Immature natural killer cell (primary cell): ENCODE results near the gene APOA1. TPM values are rescaled to one million over a fixed set of nuclear protein-coding genes. Genes with fewer than 3 reads are reported as not detected.

Experiments
- DNase-seq, 3 donors: peaks; one replicate each; pipeline ENCODE4 v3.0.0; 2022; ENCODE audit warnings: mixed read lengths in 1 of 3
- H3K27ac Mint-ChIP-seq, 6 donors: one replicate each; pipeline ENCODE4 v1.8.0; 2020; ENCODE audit warnings: mixed read lengths in 6 of 6, mild to moderate bottlenecking in 5 of 6, inconsistent platforms in 4 of 6, moderate library complexity in 3 of 6
- H3K27me3 Mint-ChIP-seq, 3 donors: one replicate each; pipeline ENCODE4 v1.8.0; 2020 to 2021; ENCODE audit warnings: low read depth in 3 of 3, mild to moderate bottlenecking in 3 of 3, mixed read lengths in 3 of 3, moderate library complexity in 3 of 3, inconsistent platforms in 1 of 3
- H3K36me3 Mint-ChIP-seq, 3 donors: one replicate each; pipeline ENCODE4 v1.8.0; 2020; ENCODE audit warnings: mixed read lengths in 3 of 3, inconsistent platforms in 2 of 3, mild to moderate bottlenecking in 2 of 3
- H3K4me1 Mint-ChIP-seq, 2 donors: one replicate each; pipeline ENCODE4 v1.8.0; 2020; ENCODE audit warnings: inconsistent platforms in 2 of 2, mild to moderate bottlenecking in 2 of 2, mixed read lengths in 2 of 2, moderate library complexity in 1 of 2
- H3K4me3 Mint-ChIP-seq, 5 donors: one replicate each; pipeline ENCODE4 v1.8.0; 2020; ENCODE audit warnings: mild to moderate bottlenecking in 5 of 5, mixed read lengths in 5 of 5, inconsistent platforms in 3 of 5, moderate library complexity in 3 of 5
- H3K9me3 Mint-ChIP-seq, 6 donors: one replicate each; pipeline ENCODE4 v1.8.0; 2020; ENCODE audit warnings: mild to moderate bottlenecking in 6 of 6, mixed read lengths in 6 of 6, inconsistent platforms in 4 of 6, moderate library complexity in 3 of 6
- polyA plus RNA-seq, 3 donors: library from polyadenylated mRNA; unstranded; fragments of 300-500 nt; fragmentation: Illumina TruSeq; gene quantifications; one replicate each; pipeline ENCODE4 v1.2.3, GENCODE V29; 2021

Gene APOA1
- polyA plus RNA-seq, 3 donors from 2014 or later: 0.42 to 0.53 TPM; not detected in 1

GRCh38 chr11:116852261-116853031, 15.0 kb upstream of the APOA1 start:
- Mint-ChIP-seq H3K27ac (peak overlapping the region; percentile 89 to 95 (median 92)), H3K4me3 (peak overlapping the region; percentile 73 to 94 (median 81)), H3K27me3 (peaks cover 0 to 4% (median 2%) of the 10 kb centered on the region in 3 donors), H3K9me3 (no peaks in the 10 kb centered on the region), H3K36me3 (peaks cover 15 to 17% (median 16%) of the 10 kb centered on the region in 3 donors), H3K4me1 (peaks cover 74 to 79% of the 10 kb centered on the region in 2 donors)
- DNase-seq: no peak

GRCh38 chr11:116851626-116852025, 14.2 kb upstream of the APOA1 start:
- Mint-ChIP-seq H3K36me3 (peaks cover 17 to 18% (median 18%) of the 10 kb centered on the region in 3 donors), H3K9me3 (no peaks in the 10 kb centered on the region), H3K4me3 (peak overlapping the region; percentile 73 to 94 (median 81)), H3K4me1 (peaks cover 71 to 72% of the 10 kb centered on the region in 2 donors), H3K27me3 (peaks cover 0 to 4% (median 2%) of the 10 kb centered on the region in 3 donors), H3K27ac (peak overlapping the region; percentile 89 to 95 (median 92))
- peak; percentile 62 to 72 (median 65) for DNase-seq

GRCh38 chr11:116849486-116849885, 12.1 kb upstream of the APOA1 start:
- Mint-ChIP-seq H3K27me3 (peaks cover 0 to 4% (median 0%) of the 10 kb centered on the region in 3 donors), H3K36me3 (peaks cover 27 to 36% (median 33%) of the 10 kb centered on the region in 3 donors), H3K4me1 (peaks cover 50 to 52% of the 10 kb centered on the region in 2 donors), H3K9me3 (no peaks in the 10 kb centered on the region), H3K4me3 (no peak overlapping the region), H3K27ac (peak overlapping the region in 2 of 6 donors; percentile 60 to 95)
- no peak for DNase-seq

DNA sequence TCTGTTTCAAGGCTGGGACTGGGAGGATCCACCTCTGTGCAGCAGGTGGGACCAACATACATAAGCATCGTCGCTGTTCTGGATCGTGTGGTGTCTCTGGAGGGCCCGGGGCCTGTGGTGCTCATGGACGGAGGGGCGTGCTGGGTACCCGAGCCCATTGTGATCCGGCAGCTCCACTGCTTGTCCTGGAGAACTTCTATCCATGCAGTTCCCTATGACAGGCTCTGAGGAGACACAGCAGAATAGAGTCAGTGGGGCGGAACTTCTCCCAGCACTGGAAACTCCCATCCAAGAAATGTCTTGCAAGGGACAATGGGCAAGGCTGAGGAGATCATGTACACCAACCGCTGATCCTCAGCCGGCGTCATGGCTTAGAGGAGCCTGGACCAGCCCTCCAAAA, 11.6 kb upstream of the APOA1 start:
- Mint-ChIP-seq H3K36me3 (peaks cover 27 to 36% (median 33%) of the 10 kb centered on the region in 3 donors), H3K27me3 (peaks cover 0 to 4% (median 0%) of the 10 kb centered on the region in 3 donors), H3K4me1 (peaks cover 46 to 47% of the 10 kb centered on the region in 2 donors), H3K4me3 (no peak overlapping the region), H3K27ac (no peak overlapping the region), H3K9me3 (no peaks in the 10 kb centered on the region)
- no peak for DNase-seq

- Mint-ChIP-seq H3K4me1 (peaks cover 32 to 33% of the 10 kb centered on the region in 2 donors), H3K27ac (no peak overlapping the region)
Measured at GRCh38 chr11:116847612-116848011, 10.2 kb upstream of the APOA1 start.

GRCh38 chr11:116844722-116845121, 7.3 kb upstream of the APOA1 start:
- no peak for DNase-seq
- H3K4me3 Mint-ChIP-seq: no peak overlapping the region
- peaks cover 3 to 4% of the 10 kb centered on the region in 2 donors for H3K4me1 Mint-ChIP-seq
- H3K27me3 Mint-ChIP-seq: no peaks in the 10 kb centered on the region
- H3K36me3 Mint-ChIP-seq: peaks cover 24 to 39% (median 33%) of the 10 kb centered on the region in 3 donors
- peak overlapping the region in 1 of 6 donors; percentile 50 for H3K27ac Mint-ChIP-seq
- no peaks in the 10 kb centered on the region for H3K9me3 Mint-ChIP-seq

More at GRCh38 chr11:116847612-116848011, 10.2 kb upstream of the APOA1 start:
- peaks cover 0 to 4% (median 0%) of the 10 kb centered on the region in 3 donors for H3K27me3 Mint-ChIP-seq
- peaks cover 30 to 45% (median 41%) of the 10 kb centered on the region in 3 donors for H3K36me3 Mint-ChIP-seq
- no peaks in the 10 kb centered on the region for H3K9me3 Mint-ChIP-seq
- no peak overlapping the region for H3K4me3 Mint-ChIP-seq
- no peak for DNase-seq

DNA sequence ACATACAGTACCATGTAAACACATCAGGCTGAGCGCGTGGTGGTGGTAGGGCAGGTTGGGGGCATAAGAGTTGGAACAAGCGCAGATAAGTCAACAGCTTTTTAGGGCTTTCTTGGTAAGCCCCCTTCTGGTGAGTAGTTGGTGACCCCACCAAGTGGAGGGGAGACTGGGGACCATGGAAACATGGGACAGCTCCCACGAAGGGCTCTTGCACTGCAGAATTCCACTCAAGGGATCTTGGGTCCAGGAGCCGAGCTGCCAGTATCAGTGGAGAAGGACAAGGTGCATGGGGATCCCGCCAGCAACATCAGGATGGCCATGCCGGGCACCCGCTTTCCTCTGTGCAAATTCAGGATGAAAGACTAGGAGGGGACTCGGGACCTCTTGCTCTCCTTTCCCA, 6.2 kb upstream of the APOA1 start:
- DNase-seq: no peak
- no peak overlapping the region for H3K27ac Mint-ChIP-seq
- no peak overlapping the region for H3K4me3 Mint-ChIP-seq
- H3K27me3 Mint-ChIP-seq: no peaks in the 10 kb centered on the region
- no peaks in the 10 kb centered on the region for H3K9me3 Mint-ChIP-seq
- no peaks in the 10 kb centered on the region for H3K4me1 Mint-ChIP-seq
- peaks cover 21 to 35% (median 30%) of the 10 kb centered on the region in 3 donors for H3K36me3 Mint-ChIP-seq

GRCh38 chr11:116842909-116843308, 5.5 kb upstream of the APOA1 start:
- Mint-ChIP-seq H3K9me3 (no peaks in the 10 kb centered on the region), H3K27ac (peak overlapping the region in 3 of 6 donors; percentile 19 to 74 (median 50)), H3K4me3 (no peak overlapping the region), H3K4me1 (no peaks in the 10 kb centered on the region), H3K36me3 (peaks cover 21 to 35% (median 30%) of the 10 kb centered on the region in 3 donors), H3K27me3 (no peaks in the 10 kb centered on the region)
- no peak for DNase-seq

- DNase-seq: no peak
- Mint-ChIP-seq H3K27ac (no peak overlapping the region), H3K9me3 (no peaks in the 10 kb centered on the region), H3K4me1 (no peaks in the 10 kb centered on the region), H3K36me3 (peaks cover 18 to 32% (median 29%) of the 10 kb centered on the region in 3 donors), H3K27me3 (no peaks in the 10 kb centered on the region), H3K4me3 (no peak overlapping the region)
Measured at GRCh38 chr11:116842117-116842516, 4.7 kb upstream of the APOA1 start.

DNA sequence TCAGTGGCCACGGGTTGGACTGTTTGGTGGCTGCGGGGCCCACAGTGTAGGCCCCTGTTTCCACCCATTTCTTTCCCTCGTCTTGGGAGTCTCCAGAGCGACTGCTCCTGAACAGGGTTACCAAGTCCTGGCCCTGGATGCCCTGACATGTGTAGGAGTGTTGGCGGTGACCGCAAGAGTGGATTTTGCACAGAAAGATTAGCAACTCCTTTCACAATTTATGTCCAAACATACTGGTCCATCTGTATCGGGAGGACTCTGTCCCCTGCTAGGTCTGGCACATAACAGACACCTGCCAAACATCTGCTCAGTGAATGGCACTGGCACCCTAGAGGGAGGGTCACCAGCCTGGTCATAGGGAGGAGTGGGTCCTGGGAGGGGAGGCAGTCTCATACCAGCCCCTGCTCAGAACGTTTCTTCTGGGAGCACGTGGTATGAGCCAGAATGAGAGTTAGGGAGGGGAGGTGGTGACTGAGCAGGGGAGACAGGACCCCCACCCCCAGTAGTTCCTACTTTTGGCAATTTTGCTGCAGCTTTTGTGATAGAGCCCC, 3.4 kb upstream of the APOA1 start:
- Mint-ChIP-seq H3K4me1 (peaks cover 4 to 5% of the 10 kb centered on the region in 2 donors), H3K4me3 (no peak overlapping the region), H3K27me3 (peaks cover 0 to 2% (median 1%) of the 10 kb centered on the region in 3 donors), H3K27ac (peak overlapping the region in 2 of 6 donors; percentile 28 to 35), H3K36me3 (peaks cover 5 to 19% (median 16%) of the 10 kb centered on the region in 3 donors), H3K9me3 (no peaks in the 10 kb centered on the region)
- DNase-seq: no peak

GRCh38 chr11:116840224-116840745, 2.9 kb upstream of the APOA1 start:
- H3K27ac Mint-ChIP-seq: no peak overlapping the region

DNA sequence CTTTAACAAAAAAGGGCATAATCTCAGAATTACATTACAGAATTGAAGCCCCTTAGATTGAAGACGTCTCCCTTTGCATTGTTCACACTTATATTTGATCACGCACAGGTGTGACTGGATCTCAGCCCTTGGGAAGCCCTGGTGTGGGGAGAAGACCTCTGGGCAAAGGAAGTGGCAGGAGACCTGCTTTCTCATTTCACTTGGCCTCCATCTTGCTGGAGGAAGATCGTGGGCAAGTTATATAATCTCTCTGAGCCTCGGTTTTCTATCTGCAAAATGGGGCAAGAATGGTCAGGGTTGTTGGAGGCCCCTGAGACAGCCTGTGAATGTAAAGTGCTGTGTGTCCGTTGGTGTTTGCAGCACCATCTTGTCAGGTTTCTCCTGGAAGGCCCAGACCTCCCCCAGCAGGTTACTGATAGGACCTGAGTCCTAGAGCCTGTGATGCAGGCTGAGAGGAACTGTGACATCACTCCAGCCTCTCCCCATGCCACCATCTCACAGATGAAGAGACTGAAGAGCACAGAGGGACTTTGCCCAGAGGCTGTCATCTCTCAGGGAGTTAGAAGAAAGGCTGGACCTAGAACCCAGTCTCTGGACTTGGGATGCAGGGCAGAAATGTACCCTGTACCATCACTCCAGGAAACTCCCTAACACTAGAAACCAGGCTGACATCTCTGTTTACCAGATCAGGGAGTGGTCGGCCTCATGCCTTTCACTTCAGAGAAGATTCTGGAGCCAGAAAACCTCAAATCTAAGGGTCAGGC, 1.1 kb upstream of the APOA1 start:
- Mint-ChIP-seq H3K4me3 (no peak overlapping the region), H3K27ac (no peak overlapping the region), H3K27me3 (peaks cover 0 to 5% (median 5%) of the 10 kb centered on the region in 3 donors), H3K9me3 (no peaks in the 10 kb centered on the region), H3K36me3 (peaks cover 2 to 6% (median 6%) of the 10 kb centered on the region in 3 donors), H3K4me1 (peaks cover 14 to 18% of the 10 kb centered on the region in 2 donors)
- DNase-seq: no peak

More at GRCh38 chr11:116840224-116840745, 2.9 kb upstream of the APOA1 start:
- H3K27me3 Mint-ChIP-seq: peaks cover 0 to 2% (median 1%) of the 10 kb centered on the region in 3 donors
- no peaks in the 10 kb centered on the region for H3K9me3 Mint-ChIP-seq
- DNase-seq: no peak
- H3K4me3 Mint-ChIP-seq: no peak overlapping the region
- peaks cover 3 to 16% (median 13%) of the 10 kb centered on the region in 3 donors for H3K36me3 Mint-ChIP-seq
- peaks cover 8 to 10% of the 10 kb centered on the region in 2 donors for H3K4me1 Mint-ChIP-seq

DNA sequence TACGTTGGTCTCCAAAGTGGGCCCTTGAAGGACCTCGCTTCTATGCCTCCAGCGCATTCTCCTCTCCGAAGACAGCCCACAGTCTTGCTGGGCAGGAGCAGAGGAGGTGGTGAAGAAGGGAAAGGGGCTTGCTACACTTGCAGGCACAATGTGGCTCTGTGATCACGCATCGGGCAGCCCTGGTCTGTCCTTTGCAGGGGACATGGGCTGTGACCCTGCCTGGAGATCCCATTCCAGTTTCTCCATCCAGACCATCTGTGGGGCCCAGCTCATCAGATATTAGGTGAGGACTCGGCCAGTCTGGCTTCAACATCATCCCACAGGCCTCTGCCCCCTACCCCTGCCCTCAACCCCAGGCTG, 810 bp downstream of the APOA1 start:
- Mint-ChIP-seq H3K4me3 (peak overlapping the region in 2 of 5 donors; percentile 7 to 80), H3K27ac (no peak overlapping the region), H3K4me1 (peaks cover 14 to 18% of the 10 kb centered on the region in 2 donors), H3K27me3 (peaks cover 0 to 5% (median 5%) of the 10 kb centered on the region in 3 donors), H3K36me3 (no peaks in the 10 kb centered on the region), H3K9me3 (no peaks in the 10 kb centered on the region)
- DNase-seq: no peak
